ENCODE results near the gene BACE1-AS.

DNA sequence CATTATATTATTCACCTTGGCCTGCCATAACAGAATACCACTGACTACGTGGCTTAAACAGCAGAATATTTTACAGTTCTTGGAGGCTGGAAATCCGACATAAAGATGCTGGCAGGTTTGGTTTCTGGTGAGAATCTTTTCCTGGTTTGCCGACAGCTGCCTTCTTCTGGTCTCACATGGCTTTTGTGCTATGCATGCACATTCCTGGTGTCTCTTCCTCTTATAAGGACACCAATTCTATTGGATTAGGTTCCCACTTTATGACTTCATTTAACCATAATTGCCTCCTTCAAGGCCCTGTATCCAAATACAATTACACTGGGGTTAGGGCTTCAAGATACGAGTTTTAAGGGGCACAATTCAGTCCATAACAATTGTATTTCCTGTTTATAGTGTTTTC is 41.6 kb upstream of the BACE1-AS start:
- TF ChIP-seq CTCF (conservative IDR thresholded peaks at IDR 0.05 in 1 of 2, IDR thresholded peaks at IDR 0.05 in 1 of 2; ENCODE audit: low read depth in 1 of 2, low read length in 2 of 2): no peak
- TF ChIP-seq EZH2 (IDR thresholded peaks at IDR 0.05; ENCODE audit: low read length, missing control alignments): no peak
